Mucosa of rectum (tissue), 2 donors: ENCODE measurements around the gene EPHA5.

Source experiments
- H3K27ac ChIP-seq, 2 donors: one replicate each; pipeline ENCODE4 v1.7.0; 2013; ENCODE audit warnings: inconsistent platforms in 2 of 2, low read depth in 2 of 2, low read length in 2 of 2
- H3K27me3 ChIP-seq, 2 donors: one replicate each; pipeline ENCODE4 v1.7.0; 2013; ENCODE audit warnings: low read length in 2 of 2; ENCODE audit not compliant: control insufficient read depth in 2 of 2, insufficient read depth in 2 of 2
- H3K36me3 ChIP-seq, 2 donors: one replicate each; pipeline ENCODE4 v1.7.0; 2013; ENCODE audit warnings: low read length in 2 of 2; ENCODE audit not compliant: control insufficient read depth in 2 of 2, insufficient read depth in 2 of 2
- H3K4me1 ChIP-seq, 2 donors: one replicate each; pipeline ENCODE4 v1.7.0; 2013; ENCODE audit warnings: low read length in 2 of 2, mild to moderate bottlenecking in 1 of 2; ENCODE audit not compliant: control insufficient read depth in 2 of 2, insufficient read depth in 2 of 2
- H3K4me3 ChIP-seq, 2 donors: one replicate each; pipeline ENCODE4 v1.7.0; 2013; ENCODE audit warnings: low read length in 2 of 2
- H3K9ac ChIP-seq, 2 donors: one replicate each; pipeline ENCODE4 v1.7.0; 2013; ENCODE audit warnings: low read length in 2 of 2, low read depth in 1 of 2, mild to moderate bottlenecking in 1 of 2
- H3K9me3 ChIP-seq, 2 donors: one replicate each; pipeline ENCODE4 v1.7.0; 2013; ENCODE audit warnings: low read length in 2 of 2; ENCODE audit not compliant: control insufficient read depth in 2 of 2
- donor health status: healthy.
- donor health status: Normal muscosa, but diverticular disease.

The EPHA5 gene

DNA sequence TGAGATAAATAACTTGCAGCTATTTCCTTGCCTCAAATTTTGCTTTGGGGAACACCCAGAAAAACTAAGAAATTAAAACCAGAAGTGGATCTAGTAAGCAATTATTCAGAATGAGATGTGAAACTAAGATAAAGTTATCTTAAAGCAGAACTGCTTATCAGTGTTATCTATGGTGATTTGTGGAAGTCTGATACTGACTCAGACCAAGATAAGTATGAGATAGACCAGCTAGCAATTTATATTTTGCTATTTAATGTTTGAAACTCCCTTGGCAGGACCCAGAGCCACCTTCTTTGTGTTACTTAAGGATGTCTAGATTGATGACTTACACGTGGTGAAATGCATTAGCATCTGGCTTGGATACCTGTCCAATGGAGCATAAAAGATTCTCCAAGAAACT is 368.1 kb downstream of the EPHA5 start:
- Histone ChIP-seq H3K9me3 (no peaks in the 10 kb centered on the region), H3K4me1 (no peaks in the 10 kb centered on the region), H3K9ac (no peak overlapping the region), H3K27me3 (no peaks in the 10 kb centered on the region), H3K36me3 (no peaks in the 10 kb centered on the region), H3K27ac (no peak overlapping the region), H3K4me3 (no peak overlapping the region)

DNA sequence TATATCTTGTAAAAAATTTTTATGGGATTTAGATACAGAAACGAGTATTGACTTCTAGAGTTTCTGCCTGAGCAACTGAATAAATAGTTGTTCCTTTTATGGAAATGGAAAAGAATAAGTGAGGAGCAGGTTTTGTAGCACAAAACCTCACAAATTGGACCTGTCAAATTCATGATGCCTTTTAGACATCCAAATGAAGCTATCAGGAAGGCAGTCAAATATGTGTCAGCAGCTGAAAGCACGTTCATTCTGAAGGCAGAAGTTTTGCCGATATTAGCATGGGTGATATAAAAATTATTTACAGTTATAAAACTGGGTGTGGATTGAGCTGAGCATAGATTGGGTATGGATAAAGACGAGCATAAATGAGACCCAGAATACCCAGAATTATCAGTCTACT is 374.0 kb downstream of the EPHA5 start:
- no peaks in the 10 kb centered on the region for H3K9me3 ChIP-seq
- no peaks in the 10 kb centered on the region for H3K36me3 ChIP-seq
- H3K4me3 ChIP-seq, result no peak overlapping the region
- no peak overlapping the region for H3K9ac ChIP-seq
- no peaks in the 10 kb centered on the region for H3K4me1 ChIP-seq
- no peaks in the 10 kb centered on the region for H3K27me3 ChIP-seq
- no peak overlapping the region for H3K27ac ChIP-seq

DNA sequence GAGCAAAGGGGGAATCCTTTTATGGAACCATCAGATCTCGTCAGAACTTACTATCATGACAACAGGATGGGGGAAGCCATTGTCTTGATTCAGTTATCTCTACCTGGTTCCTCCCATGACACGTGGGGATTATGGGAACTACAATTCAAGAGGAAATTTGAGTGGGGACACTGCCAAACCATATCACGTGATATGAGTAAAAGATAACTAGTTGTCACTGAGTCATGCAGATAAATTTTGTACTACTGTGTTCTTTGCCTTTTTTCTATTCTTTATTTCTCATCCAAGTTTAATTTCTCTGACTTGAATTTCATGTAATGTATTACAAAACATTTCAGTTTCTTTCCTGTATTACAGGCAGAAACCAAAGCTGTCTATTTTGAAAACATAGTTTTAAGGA is 383.2 kb downstream of the EPHA5 start:
- no peaks in the 10 kb centered on the region for H3K36me3 ChIP-seq
- no peaks in the 10 kb centered on the region for H3K9me3 ChIP-seq
- no peaks in the 10 kb centered on the region for H3K4me1 ChIP-seq
- H3K27ac ChIP-seq, result no peak overlapping the region
- no peak overlapping the region for H3K9ac ChIP-seq
- H3K4me3 ChIP-seq, result no peak overlapping the region
- no peaks in the 10 kb centered on the region for H3K27me3 ChIP-seq
